Measurements from ENCODE around the gene PCK2. TPM values are rescaled to one million over a fixed set of nuclear protein-coding genes. Genes with fewer than 3 reads are reported as not detected.

PCK2 gene
- total and polyA plus RNA-seq, 2 of the 8 experiments (the other 6 are each of a cell fraction or from before 2014, with no cell fraction given) = 81.9 to 115 TPM

DNA sequence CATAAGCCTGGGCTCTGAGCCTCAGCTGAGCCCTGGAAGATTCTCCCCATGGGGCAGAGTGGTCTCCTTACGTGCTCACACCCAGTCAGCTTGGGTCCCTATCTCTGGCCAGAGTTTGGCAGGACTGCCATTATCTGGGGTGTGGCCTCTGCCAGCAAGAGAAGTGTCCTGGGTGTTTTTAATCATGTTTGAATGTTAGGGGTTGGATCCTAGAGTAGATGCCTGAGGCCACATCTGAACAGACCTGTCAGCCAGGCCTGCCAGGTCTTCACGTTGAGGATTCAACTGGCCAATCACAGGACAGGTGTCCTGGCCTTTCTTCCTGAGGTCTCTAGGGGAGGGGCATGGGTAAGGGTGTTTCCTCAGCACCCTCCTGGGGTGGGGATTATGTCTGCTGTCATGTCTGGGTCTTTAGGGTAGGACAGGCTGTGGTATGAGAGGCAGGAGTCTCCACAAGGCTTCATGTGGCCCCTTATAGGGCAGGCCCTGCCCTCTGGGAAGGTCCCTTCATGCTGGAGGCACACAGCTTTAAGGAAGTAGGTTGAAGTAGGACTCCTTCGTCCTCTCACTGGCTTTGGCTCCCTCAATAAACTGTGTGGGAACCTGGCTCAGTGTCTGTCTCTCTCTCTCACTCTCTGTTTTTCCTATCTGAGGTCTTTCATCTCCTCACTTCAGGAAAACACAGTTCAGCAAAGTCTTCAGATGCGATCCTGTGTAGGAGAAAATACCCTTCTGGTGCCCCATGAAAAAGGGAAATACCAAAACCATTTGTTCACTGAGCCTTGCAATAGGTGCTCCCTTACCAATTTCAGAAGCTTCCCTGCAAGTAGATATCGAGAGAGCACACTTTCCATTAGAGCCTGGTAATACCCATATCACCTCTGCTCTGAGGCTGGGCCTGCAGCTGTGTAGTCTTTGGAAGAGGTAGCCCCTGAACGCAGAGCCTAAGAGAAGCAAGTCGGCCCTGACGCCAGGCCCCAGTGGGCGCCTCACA is 29.6 kb downstream of the PCK2 start (continued):
- TF ChIP-seq, protein P1, sequence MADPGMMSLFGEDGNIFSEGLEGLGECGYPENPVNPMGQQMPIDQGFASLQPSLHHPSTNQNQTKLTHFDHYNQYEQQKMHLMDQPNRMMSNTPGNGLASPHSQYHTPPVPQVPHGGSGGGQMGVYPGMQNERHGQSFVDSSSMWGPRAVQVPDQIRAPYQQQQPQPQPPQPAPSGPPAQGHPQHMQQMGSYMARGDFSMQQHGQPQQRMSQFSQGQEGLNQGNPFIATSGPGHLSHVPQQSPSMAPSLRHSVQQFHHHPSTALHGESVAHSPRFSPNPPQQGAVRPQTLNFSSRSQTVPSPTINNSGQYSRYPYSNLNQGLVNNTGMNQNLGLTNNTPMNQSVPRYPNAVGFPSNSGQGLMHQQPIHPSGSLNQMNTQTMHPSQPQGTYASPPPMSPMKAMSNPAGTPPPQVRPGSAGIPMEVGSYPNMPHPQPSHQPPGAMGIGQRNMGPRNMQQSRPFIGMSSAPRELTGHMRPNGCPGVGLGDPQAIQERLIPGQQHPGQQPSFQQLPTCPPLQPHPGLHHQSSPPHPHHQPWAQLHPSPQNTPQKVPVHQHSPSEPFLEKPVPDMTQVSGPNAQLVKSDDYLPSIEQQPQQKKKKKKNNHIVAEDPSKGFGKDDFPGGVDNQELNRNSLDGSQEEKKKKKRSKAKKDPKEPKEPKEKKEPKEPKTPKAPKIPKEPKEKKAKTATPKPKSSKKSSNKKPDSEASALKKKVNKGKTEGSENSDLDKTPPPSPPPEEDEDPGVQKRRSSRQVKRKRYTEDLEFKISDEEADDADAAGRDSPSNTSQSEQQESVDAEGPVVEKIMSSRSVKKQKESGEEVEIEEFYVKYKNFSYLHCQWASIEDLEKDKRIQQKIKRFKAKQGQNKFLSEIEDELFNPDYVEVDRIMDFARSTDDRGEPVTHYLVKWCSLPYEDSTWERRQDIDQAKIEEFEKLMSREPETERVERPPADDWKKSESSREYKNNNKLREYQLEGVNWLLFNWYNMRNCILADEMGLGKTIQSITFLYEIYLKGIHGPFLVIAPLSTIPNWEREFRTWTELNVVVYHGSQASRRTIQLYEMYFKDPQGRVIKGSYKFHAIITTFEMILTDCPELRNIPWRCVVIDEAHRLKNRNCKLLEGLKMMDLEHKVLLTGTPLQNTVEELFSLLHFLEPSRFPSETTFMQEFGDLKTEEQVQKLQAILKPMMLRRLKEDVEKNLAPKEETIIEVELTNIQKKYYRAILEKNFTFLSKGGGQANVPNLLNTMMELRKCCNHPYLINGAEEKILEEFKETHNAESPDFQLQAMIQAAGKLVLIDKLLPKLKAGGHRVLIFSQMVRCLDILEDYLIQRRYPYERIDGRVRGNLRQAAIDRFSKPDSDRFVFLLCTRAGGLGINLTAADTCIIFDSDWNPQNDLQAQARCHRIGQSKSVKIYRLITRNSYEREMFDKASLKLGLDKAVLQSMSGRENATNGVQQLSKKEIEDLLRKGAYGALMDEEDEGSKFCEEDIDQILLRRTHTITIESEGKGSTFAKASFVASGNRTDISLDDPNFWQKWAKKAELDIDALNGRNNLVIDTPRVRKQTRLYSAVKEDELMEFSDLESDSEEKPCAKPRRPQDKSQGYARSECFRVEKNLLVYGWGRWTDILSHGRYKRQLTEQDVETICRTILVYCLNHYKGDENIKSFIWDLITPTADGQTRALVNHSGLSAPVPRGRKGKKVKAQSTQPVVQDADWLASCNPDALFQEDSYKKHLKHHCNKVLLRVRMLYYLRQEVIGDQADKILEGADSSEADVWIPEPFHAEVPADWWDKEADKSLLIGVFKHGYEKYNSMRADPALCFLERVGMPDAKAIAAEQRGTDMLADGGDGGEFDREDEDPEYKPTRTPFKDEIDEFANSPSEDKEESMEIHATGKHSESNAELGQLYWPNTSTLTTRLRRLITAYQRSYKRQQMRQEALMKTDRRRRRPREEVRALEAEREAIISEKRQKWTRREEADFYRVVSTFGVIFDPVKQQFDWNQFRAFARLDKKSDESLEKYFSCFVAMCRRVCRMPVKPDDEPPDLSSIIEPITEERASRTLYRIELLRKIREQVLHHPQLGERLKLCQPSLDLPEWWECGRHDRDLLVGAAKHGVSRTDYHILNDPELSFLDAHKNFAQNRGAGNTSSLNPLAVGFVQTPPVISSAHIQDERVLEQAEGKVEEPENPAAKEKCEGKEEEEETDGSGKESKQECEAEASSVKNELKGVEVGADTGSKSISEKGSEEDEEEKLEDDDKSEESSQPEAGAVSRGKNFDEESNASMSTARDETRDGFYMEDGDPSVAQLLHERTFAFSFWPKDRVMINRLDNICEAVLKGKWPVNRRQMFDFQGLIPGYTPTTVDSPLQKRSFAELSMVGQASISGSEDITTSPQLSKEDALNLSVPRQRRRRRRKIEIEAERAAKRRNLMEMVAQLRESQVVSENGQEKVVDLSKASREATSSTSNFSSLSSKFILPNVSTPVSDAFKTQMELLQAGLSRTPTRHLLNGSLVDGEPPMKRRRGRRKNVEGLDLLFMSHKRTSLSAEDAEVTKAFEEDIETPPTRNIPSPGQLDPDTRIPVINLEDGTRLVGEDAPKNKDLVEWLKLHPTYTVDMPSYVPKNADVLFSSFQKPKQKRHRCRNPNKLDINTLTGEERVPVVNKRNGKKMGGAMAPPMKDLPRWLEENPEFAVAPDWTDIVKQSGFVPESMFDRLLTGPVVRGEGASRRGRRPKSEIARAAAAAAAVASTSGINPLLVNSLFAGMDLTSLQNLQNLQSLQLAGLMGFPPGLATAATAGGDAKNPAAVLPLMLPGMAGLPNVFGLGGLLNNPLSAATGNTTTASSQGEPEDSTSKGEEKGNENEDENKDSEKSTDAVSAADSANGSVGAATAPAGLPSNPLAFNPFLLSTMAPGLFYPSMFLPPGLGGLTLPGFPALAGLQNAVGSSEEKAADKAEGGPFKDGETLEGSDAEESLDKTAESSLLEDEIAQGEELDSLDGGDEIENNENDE (IDR thresholded peaks at IDR 0.05; ENCODE audit: insufficient replicate concordance, low read length) = no peak
- no peak for TF ChIP-seq PHF8 (conservative IDR thresholded peaks at IDR 0.05; ENCODE audit: low read depth, low read length)

Measured in H1 (cell line).